ENCODE data around the gene COL4A6. TPM values are rescaled to one million over a fixed set of nuclear protein-coding genes. Genes with fewer than 3 reads are reported as not detected.

Gene COL4A6
- total and polyA plus RNA-seq, 2 of the 8 experiments (the other 6 are each of a cell fraction or from before 2014, with no cell fraction given): 5.9 to 11.8 TPM

DNA sequence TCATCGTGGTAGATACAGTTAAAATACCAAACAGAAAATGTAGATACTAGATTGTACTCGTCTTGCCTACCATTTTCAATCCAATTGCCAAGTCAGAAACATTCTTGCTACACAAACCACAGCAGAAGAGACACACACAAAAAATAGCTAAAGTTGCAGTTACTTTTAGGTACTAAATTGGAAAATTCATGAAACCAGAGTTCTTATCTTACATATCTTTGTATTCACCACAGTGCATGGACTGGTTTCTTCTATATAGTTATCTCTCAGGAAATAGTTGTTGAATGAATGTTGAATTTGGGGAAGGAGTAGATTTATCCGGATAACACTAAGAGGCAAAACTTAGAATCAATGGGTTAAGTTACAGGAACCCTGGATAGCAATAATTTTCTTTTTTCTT is 15.6 kb upstream of the COL4A6 start (continued):
- TF ChIP-seq CTCF (IDR thresholded peaks at IDR 0.05; ENCODE audit: control extremely low read depth in 1 of 3, insufficient read depth in 1 of 3, low read depth in 1 of 3, low read length in 3 of 3) (no peak), RAD21 (IDR thresholded peaks at IDR 0.05 in 1 of 2, conservative IDR thresholded peaks at IDR 0.05 in 1 of 2; ENCODE audit: low read depth in 2 of 2, low read length in 2 of 2) (no peak), SP2 (IDR thresholded peaks at IDR 0.05; ENCODE audit: low read length) (no peak), CREB1 (IDR thresholded peaks at IDR 0.05) (no peak)

Data from H1 (cell line).